K562 (cell line): Measurements from ENCODE around the gene ARHGAP28.

ENCODE experiments used
- CBX2 ChIP-seq: fragments of 200-600 bp; sonication (generic); IDR thresholded peaks from one replicate; pipeline ENCODE4 v1.6.1; 2012; ENCODE audit warnings: mild to moderate bottlenecking, low read length, inconsistent platforms; ENCODE audit not compliant: insufficient read depth, poor library complexity, severe bottlenecking
- CREM ChIP-seq: IDR thresholded peaks from 2 replicates; pipeline ENCODE4 v1.6.1; 2014; ENCODE audit warnings: antibody characterized with exemption, low read depth
- PHF8 ChIP-seq: fragments of 200-600 bp; sonication (generic); IDR thresholded peaks from 2 replicates; pipeline ENCODE4 v1.6.1; 2012; ENCODE audit warnings: mixed run types, mild to moderate bottlenecking, inconsistent platforms, low read length, moderate library complexity, borderline replicate concordance
- POLR2AphosphoS2 ChIP-seq: IDR thresholded peaks from 2 replicates; pipeline ENCODE4 v1.6.1; 2012; ENCODE audit warnings: low read length, improper control_type of control experiment
- POLR2AphosphoS5 ChIP-seq: IDR thresholded peaks from 2 replicates; pipeline ENCODE4 v1.6.1; 2011; ENCODE audit warnings: mild to moderate bottlenecking, low read depth, low read length, moderate library complexity; ENCODE audit not compliant: control insufficient read depth, insufficient read depth
- TAF1 ChIP-seq: IDR thresholded peaks from 2 replicates; pipeline ENCODE4 v1.6.1; 2011; ENCODE audit warnings: mild to moderate bottlenecking, low read length, moderate library complexity; ENCODE audit not compliant: insufficient read depth, control insufficient read depth, severe bottlenecking; ENCODE audit errors: extremely low read depth
- TRIM28 ChIP-seq: fragments of 450-650 bp; IDR thresholded peaks from 2 replicates; pipeline ENCODE4 v1.6.1; 2017
- ZNF274 ChIP-seq: IDR thresholded peaks from 2 replicates; pipeline ENCODE4 v1.6.1; 2011; ENCODE audit warnings: low read depth, mild to moderate bottlenecking, low read length, moderate library complexity, borderline replicate concordance
- ZNF707 ChIP-seq: fragments of 250-450 bp; sonication (Bioruptor Pico); conservative IDR thresholded peaks from 2 replicates; pipeline ENCODE4 v1.8.0; 2022; ENCODE audit warnings: inconsistent platforms, mild to moderate bottlenecking, moderate library complexity
- TF ChIP-seq, protein P1 (sequence below), 2 experiments: fragments of 450-650 bp; conservative IDR thresholded peaks; 2 replicates each; pipeline ENCODE4 v1.6.1; 2017; ENCODE audit warnings: mild to moderate bottlenecking in 2 of 2, moderate library complexity in 2 of 2
- TF ChIP-seq, protein P2 (sequence below): sonication (generic); formaldehyde crosslinking; IDR thresholded peaks from 2 replicates; pipeline ENCODE4 v1.8.1; 2022; ENCODE audit warnings: missing genetic modification reagents

DNA sequence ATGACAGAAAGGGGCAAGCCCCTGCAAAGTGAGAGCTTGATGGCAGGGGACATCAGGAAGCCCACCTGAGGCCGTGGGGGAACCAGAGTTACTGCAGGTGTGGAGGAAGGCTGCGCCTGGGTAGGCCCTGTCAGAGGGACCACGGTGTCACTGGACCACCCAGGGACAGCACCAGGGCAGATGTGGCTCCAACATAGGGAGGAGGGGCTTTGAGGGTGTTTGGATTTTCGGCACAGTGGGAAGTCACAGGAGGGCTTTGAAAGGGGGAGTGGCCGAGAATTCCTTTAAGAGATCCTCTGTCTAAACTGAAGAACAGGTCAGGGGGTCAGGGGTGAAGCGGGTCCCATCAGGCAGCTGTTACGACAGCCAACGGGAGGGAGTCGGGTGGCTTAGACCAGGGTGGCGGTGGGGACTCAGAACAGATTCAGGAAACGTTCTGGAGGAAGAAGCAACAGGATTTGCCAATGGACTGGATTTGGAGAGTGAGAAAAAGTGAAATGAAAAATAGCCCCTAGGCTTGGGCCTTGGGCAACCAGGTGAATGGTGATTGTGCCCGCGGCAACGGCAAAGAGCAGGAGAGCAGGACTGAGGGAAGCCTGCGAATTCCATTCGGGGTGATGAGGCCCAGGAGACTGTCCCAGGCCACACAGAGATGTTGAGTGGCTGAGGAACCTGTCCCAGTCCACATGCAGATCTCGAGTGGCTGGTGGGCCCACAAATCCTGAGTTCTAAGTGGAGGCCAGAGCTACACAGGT, 222.0 kb downstream of the ARHGAP28 start:
- no peak for TF ChIP-seq PHF8
- no peak for TF ChIP-seq ZNF707
- no peak for TF ChIP-seq TRIM28
- TF ChIP-seq, protein P1, sequence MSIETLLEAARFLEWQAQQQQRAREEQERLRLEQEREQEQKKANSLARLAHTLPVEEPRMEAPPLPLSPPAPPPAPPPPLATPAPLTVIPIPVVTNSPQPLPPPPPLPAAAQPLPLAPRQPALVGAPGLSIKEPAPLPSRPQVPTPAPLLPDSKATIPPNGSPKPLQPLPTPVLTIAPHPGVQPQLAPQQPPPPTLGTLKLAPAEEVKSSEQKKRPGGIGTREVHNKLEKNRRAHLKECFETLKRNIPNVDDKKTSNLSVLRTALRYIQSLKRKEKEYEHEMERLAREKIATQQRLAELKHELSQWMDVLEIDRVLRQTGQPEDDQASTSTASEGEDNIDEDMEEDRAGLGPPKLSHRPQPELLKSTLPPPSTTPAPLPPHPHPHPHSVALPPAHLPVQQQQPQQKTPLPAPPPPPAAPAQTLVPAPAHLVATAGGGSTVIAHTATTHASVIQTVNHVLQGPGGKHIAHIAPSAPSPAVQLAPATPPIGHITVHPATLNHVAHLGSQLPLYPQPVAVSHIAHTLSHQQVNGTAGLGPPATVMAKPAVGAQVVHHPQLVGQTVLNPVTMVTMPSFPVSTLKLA (conservative IDR thresholded peaks at IDR 0.05) = no peak
- TF ChIP-seq TAF1 = no peak
- TF ChIP-seq POLR2AphosphoS2 = no peak
- TF ChIP-seq, protein P2, sequence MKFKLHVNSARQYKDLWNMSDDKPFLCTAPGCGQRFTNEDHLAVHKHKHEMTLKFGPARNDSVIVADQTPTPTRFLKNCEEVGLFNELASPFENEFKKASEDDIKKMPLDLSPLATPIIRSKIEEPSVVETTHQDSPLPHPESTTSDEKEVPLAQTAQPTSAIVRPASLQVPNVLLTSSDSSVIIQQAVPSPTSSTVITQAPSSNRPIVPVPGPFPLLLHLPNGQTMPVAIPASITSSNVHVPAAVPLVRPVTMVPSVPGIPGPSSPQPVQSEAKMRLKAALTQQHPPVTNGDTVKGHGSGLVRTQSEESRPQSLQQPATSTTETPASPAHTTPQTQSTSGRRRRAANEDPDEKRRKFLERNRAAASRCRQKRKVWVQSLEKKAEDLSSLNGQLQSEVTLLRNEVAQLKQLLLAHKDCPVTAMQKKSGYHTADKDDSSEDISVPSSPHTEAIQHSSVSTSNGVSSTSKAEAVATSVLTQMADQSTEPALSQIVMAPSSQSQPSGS (CRISPR knock-in tag) = no peak
- no peak for TF ChIP-seq ZNF274
- TF ChIP-seq POLR2AphosphoS5 = no peak
- no peak for TF ChIP-seq CBX2
- TF ChIP-seq CREM = no peak
